MG63 (cell line): ENCODE data around the gene DPP9. TPM values are rescaled to one million over a fixed set of nuclear protein-coding genes. Genes with fewer than 3 reads are reported as not detected.

Source experiments
- DNase-seq: peaks from one replicate; pipeline ENCODE4 v3.0.0-alpha.2; 2020
- H3K27me3 ChIP-seq: fragments of 250-450 bp; sonication (Bioruptor Pico); 2 replicates; pipeline ENCODE4 v1.5.1; 2020; ENCODE audit warnings: mild to moderate bottlenecking, moderate library complexity
- H3K36me3 ChIP-seq: fragments of 250-450 bp; sonication (Bioruptor Pico); 2 replicates; pipeline ENCODE4 v1.5.1; 2020; ENCODE audit warnings: mild to moderate bottlenecking, moderate library complexity
- H3K4me3 ChIP-seq: fragments of 250-450 bp; sonication (Bioruptor Pico); 2 replicates; pipeline ENCODE4 v1.5.1; 2020; ENCODE audit warnings: mild to moderate bottlenecking, moderate library complexity
- H3K9me3 ChIP-seq: fragments of 250-450 bp; sonication (Bioruptor Pico); 2 replicates; pipeline ENCODE4 v1.5.1; 2020; ENCODE audit warnings: mild to moderate bottlenecking, moderate library complexity
- total RNA-seq: library from RNA; depleted of rRNA; stranded (reverse); fragments of >200 nt; shearing (Covaris generic); gene quantifications from 2 replicates; pipeline ENCODE4 v1.2.3, GENCODE V29; 2014; ENCODE audit warnings: low replicate concordance

The DPP9 gene
- total RNA-seq, 1 experiment from 2014 or later: 16.1 TPM

DNA sequence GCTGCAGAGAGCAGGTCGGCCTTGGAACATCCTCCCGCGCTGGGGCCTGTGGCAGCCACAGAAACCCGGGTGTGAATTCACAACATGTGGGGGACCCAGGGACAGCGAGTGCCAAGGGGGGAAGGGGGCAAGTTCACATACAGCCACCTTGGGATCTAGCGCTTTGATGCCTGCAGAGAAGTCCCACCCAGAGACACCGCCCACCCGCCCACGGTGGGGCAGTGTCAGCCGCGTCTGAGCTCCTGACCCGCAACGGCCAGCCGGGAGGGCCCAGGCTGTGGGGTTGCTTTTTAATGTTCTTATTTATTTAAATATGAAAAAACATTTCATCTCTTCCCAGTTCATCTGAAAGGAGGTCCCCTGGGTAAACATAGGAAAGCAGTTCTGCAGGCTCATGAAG lies 66.4 kb downstream of the DPP9 start:
- H3K27me3 ChIP-seq: no peaks in the 10 kb centered on the region
- no peak overlapping the region for H3K4me3 ChIP-seq
- no peaks in the 10 kb centered on the region for H3K9me3 ChIP-seq
- no peak for DNase-seq
- peaks cover 5% of the 10 kb centered on the region for H3K36me3 ChIP-seq

DNA sequence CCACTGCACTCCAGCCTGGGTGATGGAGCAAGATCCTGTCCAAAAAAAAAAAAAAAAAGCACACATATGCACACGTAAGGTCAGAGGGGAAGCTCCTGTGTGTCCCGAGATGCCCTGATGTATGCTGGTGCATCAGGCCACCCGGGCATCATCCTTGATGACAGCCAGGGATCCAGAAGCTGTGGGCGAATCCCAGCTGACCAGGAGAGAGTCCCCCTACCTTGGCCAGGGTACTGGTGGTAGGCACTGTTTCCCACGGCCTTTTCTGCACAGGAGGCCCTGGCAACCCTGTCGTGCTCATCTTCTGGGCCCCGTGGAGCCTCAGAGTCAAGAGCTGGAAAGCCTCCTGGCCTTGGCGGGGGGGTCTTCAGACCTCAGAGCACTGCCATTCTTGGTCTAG lies 67.5 kb downstream of the DPP9 start:
- Histone ChIP-seq H3K4me3 (no peak overlapping the region), H3K9me3 (no peaks in the 10 kb centered on the region), H3K36me3 (peaks cover 5% of the 10 kb centered on the region), H3K27me3 (no peaks in the 10 kb centered on the region)
- DNase-seq: no peak

DNA sequence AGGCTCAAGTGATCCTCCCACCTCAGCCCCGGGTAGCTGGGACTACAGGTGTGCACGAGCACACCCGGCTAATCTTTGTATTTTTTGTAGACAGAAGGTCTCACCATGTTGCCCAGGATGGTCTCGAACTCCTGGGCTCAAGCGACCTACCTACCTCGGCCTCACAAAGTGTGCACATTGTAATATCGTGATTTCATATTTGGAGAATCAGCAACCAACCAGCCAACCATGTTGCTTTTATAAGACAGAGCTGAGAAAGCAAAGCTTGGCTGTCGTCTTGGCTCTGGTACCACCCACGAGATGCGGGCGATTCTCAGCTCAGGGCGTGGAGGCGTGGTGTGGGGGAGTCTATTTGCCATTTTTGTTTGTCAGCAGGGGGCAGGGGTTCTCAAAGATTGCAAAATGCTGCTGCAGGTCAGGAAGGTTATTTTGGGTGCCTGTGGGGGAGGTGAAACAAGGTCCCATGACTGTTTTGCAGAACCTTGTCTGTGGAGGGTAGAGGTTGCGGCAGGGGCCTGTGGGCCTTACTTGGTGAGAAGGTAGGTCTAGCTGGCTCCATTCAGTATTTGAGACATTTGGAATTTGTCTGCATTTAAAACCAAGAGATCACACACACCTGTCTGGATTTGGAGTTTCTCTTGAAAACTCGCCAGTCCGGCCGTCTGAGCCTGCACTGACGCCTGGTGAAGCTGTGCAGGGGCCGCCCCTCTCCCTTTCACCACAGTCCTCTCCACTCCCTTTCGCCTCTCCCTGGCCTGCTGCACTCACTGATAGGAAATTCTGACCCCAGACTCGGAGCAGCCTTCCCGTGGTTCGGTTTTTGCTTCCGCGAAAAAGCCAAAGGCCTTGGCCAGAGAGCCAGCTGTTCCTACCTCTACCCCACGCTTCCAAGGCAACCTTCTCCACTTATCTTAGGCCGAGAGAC lies 68.9 kb downstream of the DPP9 start:
- no peaks in the 10 kb centered on the region for H3K27me3 ChIP-seq
- H3K9me3 ChIP-seq: no peaks in the 10 kb centered on the region
- no peak for DNase-seq
- no peak overlapping the region for H3K4me3 ChIP-seq
- peaks cover 5% of the 10 kb centered on the region for H3K36me3 ChIP-seq

DNA sequence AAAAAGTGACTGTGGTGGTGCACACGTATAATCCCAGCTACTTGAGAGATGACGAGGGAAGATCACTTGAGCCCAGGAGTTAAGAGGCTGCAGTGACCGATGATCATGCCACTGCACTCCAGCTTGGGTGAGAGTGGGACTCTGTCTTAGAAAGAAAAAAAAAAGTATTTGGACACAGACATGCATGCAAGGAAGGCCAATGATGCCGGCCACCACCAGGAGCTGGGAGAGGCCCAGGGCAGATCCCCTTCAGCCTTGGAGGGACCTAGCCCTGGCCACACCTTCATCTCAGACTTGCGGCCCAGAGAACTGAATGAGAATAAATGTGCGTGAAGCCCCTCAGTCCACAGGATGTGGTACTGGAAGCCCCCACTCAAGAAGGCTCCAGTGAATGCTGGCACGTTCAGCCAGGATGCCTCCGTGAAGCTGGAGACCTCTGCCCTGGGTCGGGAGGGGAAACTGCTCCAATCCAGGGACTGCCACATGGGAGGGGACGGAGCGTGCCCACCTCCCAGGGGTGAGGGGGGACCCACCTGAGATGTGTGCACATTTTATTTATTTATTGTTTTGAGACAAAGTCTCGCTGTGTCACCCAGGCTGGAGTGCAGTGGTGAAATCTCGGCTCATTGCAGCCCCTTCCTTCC lies 69.7 kb downstream of the DPP9 start:
- H3K27me3 ChIP-seq: no peaks in the 10 kb centered on the region
- DNase-seq: no peak
- H3K9me3 ChIP-seq: no peaks in the 10 kb centered on the region
- H3K36me3 ChIP-seq: no peaks in the 10 kb centered on the region; the same call in 1 of the 2 replicates
- H3K4me3 ChIP-seq: no peak overlapping the region

DNA sequence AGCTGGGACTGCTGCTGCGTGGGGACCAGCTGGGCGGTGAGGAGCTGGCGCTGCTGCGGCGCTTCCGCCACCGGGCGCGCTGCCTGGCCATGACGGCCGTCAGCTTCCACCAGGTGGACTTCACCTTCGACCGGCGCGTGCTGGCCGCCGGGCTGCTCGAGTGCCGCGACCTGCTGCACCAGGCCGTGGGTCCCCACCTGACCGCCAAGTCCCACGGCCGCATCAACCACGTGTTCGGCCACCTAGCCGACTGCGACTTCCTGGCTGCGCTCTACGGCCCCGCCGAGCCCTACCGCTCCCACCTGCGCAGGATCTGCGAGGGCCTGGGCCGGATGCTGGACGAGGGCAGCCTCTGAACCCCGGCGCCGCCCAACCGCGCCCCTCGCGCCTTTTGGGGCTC lies 71.6 kb downstream of the DPP9 start:
- Histone ChIP-seq H3K36me3 (no peaks in the 10 kb centered on the region), H3K4me3 (no peak overlapping the region), H3K27me3 (no peaks in the 10 kb centered on the region), H3K9me3 (no peaks in the 10 kb centered on the region)
- DNase-seq: no peak

DNA sequence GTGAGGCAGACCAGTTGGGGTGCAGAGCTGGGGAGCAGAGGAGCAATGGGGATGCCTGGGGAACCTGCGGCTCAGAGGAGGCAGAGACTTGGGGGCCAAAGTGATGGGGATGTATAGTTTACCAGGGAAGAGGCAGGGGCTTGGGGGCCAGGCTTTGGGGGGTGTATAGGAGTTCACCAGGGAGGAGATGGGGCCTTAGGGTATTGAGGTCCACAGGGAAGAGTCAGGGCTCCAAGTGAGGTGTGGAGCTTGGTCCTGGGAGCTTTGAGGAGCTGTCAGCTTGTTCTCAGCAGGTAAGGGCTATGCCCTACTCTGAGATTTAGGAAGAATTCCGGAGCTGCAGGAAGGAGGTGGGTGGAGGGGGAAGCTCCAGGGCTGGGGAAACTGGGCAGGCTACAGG lies 73.5 kb downstream of the DPP9 start:
- Histone ChIP-seq H3K27me3 (no peaks in the 10 kb centered on the region), H3K4me3 (no peak overlapping the region), H3K9me3 (no peaks in the 10 kb centered on the region), H3K36me3 (no peaks in the 10 kb centered on the region)
- no peak for DNase-seq

DNA sequence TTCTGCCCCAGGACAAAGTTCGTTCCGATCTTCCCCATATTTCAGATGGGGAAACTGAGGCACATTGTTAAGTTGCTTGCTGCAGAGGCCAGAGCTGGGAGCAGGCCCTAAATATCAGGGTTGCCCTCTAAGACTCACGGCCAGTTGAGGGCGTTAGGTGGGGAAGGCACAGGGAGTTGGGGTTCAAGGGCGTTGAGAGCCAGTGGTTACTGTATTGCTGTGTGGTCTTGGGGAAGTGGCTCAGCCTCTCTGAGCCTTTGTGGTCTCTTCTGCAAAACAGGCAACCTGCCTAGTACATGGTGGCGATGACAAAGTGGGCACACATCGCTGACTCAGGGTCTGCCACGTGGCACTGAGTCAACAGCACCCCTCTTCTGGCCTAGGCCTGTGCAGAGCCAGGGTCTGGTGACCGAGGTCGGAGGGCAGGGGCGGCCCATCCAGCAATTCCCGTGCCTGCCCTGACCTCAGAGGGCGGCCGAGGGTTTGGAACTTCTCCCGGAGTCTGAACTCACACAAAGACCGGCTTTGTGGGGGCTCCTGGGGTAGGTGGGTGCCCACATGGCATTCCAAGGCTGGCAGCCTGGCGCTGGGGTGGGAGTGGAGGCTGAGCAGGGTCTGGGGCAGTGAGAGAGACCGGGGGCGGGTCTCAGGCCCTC lies 74.1 kb downstream of the DPP9 start:
- no peak overlapping the region for H3K4me3 ChIP-seq
- no peak for DNase-seq
- no peaks in the 10 kb centered on the region for H3K36me3 ChIP-seq
- no peaks in the 10 kb centered on the region for H3K27me3 ChIP-seq
- no peaks in the 10 kb centered on the region for H3K9me3 ChIP-seq

DNA sequence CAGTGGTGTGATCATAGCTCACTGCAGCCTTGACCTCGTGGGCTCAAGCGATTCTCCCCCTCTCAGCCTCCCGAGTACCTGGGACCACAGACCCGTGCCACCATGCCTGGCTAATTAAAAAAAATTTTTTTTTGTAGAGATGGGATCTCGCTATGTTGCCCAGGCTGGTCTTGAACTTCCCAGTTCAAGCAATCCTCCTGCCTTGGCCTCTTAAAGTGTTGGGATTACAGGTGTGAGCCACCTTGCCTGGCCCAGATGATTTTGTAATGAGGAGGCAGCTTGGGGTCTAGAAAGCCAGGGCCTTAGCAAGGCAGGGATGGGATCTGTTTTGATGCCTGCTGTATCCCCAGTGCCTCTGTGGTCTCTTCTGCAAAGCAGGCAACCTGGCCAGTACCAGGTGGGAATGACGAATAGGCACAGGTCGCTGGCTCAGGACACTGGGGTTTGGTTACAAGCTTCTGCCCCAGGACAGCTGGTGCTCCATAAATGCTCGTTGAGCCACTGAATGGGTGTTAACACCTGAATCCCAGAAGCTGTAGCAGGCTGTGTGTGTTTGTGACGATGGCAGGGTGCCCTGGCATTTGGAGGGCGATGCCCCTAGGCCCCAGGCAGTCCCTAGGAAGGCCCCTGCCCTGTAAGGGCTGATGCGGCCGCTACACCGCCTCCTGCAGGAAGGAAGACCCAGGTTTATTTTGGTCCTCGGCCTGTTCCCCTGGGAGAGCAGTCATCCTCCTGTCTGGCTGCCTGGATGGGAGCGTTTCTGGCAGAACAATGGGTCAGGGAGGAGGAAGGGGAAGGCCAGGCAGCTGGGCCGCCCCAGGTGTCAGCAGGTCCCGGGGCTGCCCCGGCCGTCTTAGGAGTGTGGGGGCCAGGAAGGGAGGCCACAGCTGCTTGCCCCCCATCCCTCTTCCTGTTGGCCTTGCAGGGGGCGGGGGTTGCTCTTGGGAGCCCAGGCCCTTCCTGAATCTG lies 75.7 kb downstream of the DPP9 start:
- H3K27me3 ChIP-seq: no peaks in the 10 kb centered on the region
- no peak overlapping the region for H3K4me3 ChIP-seq
- DNase-seq: no peak
- no peaks in the 10 kb centered on the region for H3K9me3 ChIP-seq
- H3K36me3 ChIP-seq: no peaks in the 10 kb centered on the region

DNA sequence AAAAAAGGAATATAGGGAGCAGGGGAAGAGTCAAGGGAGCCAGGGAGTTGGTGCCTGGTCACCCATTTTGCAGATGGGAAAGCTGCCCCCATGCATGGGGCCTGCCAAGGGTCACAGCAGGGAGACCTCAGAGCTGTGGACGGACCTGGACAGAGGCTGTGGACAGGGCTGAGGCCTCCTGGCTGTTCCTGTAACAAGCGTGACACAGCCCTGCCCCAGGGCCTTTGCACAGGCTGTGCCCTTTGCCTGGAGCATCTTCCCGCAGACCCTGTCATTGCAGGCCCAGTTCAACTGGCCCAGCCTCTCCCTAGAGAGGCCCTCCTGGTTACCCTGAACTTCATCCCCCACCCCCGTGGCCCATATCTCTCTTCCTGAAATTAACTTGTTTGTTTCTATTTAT lies 77.9 kb downstream of the DPP9 start:
- no peak for DNase-seq
- no peak overlapping the region for H3K4me3 ChIP-seq
- no peaks in the 10 kb centered on the region for H3K36me3 ChIP-seq
- H3K9me3 ChIP-seq: no peaks in the 10 kb centered on the region
- no peaks in the 10 kb centered on the region for H3K27me3 ChIP-seq

DNA sequence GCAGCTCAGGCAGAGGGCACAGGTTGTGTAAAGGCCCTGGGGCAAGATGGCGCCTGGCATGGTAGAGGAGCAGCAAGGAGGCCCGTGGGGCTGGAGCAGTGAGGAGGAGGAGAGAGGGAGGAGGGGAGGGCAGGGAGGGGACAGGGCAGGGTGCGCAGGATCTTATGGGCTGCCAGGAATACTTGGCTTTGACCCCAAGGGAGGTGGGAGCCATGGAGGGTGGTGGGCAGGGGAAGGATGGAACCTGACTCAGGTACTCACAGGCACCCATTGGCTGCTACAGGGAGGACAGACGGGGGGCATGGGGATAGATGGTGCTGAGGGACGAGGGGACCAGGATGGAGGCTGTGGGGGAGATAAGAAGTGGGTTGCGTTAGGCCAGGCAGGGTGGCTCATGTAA lies 81.0 kb downstream of the DPP9 start:
- no peak for DNase-seq
- Histone ChIP-seq H3K36me3 (no peaks in the 10 kb centered on the region), H3K27me3 (no peaks in the 10 kb centered on the region), H3K9me3 (no peaks in the 10 kb centered on the region), H3K4me3 (no peak overlapping the region)

DNA sequence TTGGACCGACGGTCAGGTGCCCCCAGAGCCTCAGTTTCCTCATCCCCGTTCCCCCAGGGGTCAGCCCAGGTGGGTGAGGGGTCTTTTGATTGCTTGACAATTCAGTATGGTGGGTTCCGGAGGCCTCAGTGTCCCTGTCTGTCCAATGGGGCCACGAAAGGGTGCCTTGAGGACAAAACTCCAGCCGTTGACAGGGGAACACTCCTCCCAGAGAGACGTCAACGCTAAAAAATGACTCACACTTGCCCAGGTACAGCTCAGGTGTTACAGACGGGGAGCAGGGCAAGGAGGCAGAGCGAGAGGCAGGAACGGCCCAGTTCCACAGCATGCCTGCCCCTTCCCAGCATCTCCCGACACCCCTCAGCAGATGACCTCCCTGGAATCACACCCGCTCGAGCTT lies 82.5 kb downstream of the DPP9 start:
- Histone ChIP-seq H3K4me3 (no peak overlapping the region), H3K27me3 (no peaks in the 10 kb centered on the region), H3K36me3 (no peaks in the 10 kb centered on the region), H3K9me3 (no peaks in the 10 kb centered on the region)
- no peak for DNase-seq

DNA sequence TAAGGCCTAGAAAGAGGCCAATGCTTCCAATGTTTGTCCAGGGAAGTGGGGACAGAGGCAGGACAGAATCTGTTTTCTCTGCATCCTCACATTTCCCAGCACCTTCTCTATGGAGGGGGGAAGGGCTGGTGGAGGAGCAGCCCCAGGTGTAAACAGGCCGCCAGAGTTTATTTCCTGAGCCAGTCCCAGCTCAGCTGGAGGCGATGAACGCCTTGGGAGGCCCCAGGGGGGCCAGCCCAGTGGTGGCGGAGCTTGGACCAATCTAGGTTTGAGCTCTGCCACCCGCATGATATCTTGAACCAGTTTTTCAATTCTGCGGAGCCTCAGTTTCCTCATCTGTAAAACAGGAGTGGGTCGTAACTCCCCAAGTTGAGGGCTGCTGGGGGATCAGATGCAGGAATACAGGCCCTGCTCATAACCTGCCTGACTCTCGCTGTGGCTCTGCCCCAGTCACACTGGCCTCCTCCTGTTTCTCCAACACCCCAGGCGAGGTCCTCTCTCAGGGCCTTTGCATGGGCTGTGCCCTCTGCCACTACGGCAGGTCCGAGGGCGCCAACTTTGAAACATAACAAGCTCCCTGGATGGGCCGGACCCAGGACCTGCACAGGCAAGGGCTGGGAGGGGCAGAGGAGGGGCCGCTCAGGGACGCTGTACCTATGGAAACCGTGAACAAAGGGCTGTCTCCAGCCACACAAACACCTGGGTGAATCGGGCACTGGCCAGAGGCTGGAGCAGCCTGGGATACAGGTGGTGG lies 83.2 kb downstream of the DPP9 start:
- DNase-seq: no peak
- Histone ChIP-seq H3K4me3 (no peak overlapping the region), H3K9me3 (no peaks in the 10 kb centered on the region), H3K27me3 (no peaks in the 10 kb centered on the region), H3K36me3 (no peaks in the 10 kb centered on the region)

DNA sequence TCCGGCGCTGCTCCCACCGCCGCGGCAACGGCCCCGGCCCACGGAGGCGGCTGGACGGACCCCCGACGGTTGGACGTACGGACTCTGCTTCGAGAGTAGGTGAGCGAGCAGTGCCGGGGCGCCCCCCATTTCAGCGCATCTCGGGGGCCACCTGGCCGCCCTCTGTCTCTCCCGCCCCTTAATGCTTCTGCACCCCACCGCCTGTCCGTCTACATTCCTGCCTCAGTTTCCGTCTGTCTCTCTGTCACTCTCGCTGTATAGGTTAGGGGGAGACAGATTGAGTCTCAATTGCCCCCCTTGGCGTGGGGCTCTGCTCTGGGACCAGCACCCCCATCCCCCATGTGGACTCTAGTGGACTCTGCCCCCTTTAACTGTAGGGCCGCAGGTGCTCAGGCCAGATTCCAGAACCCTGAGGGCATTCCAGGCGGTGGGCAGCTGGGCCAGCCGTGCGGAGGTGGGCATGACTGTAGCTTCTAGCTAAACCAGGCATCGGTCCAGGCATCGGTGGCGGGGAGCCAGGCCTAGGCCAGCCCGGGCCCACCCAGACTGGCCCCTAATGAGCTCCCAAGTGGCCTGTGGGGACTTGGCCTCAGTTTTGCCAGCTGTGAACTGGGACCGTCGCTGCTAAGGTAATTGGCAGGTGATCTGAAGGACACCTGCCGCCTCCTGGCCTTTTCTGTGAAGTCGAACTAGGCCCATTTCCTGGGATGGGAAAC lies 84.0 kb downstream of the DPP9 start:
- Histone ChIP-seq H3K27me3 (no peaks in the 10 kb centered on the region), H3K36me3 (no peaks in the 10 kb centered on the region), H3K9me3 (no peaks in the 10 kb centered on the region), H3K4me3 (peak overlapping the region; percentile 47)
- DNase-seq: no peak

DNA sequence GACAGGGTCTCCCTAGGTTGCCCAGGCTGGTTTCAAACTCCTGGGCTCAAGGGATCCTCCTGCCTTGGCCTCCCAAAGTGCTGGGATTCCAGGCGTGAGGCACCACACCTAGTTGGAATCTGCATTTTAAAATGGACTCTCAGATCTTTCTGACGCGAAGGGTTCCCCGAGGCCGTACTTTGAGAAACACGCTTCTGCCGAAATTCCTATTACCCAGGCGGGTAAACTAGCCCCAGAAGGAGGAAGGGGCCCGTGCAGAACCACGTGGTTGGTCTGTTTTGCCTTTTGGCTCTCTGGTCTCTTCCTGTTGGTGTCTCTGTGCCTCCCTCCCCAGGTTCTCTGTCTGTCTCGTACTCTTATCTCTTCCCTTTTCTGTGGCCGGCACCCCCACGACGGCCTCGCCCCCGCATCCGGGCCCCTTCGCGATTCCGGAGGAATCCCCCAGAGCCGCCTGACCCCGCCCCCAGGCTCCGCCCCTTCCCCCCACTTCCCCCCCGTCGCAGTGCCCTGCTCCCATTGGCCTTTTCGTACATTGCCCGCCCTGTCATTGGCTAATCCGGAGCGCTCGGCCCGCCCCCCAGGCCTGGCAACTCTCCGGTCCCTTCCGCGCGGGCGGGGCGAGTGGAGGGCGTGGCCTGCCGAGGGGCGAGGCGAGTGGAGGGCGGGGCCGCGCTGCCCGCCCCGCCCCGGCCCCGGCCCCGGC lies 84.7 kb downstream of the DPP9 start, which contains the start of gene TNFAIP8L1:
Gene TNFAIP8L1, plus strand, starts transcription at position 689 of the 703 bp plus-strand sequence. CDS start 12,354 bp downstream, outside the sequence.
- Histone ChIP-seq H3K4me3 (peak within 1 kb of the TSS; percentile 47), H3K9me3 (no peaks in the 10 kb centered on the region), H3K36me3 (no peaks in the 10 kb centered on the region), H3K27me3 (no peaks in the 10 kb centered on the region)
- DNase-seq: peak; percentile 81

DNA sequence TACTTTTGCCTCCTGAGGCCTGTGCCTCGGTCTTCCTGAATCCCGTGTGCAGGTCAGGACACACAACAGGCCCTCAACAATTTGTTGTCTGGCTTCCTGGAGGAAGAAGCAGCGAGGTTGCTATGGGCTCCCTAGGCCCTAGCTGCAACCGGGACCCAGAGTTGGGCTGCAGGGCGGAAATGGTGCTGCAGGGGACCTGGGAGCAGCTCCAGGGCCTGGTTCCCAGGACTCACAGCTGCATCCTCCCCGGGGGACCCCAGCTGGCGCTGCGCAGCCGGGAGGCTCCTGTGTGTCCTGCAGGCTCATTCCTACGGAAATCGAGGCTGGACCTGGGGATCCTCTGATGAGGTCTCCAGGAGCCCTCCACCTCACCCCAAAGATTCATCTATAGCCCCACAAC lies 85.3 kb downstream of the DPP9 start:
- no peak for DNase-seq
- Histone ChIP-seq H3K4me3 (no peak overlapping the region), H3K36me3 (no peaks in the 10 kb centered on the region), H3K27me3 (no peaks in the 10 kb centered on the region), H3K9me3 (no peaks in the 10 kb centered on the region)
